Measurements from ENCODE around the gene TTC16. TPM values are rescaled to one million over a fixed set of nuclear protein-coding genes. Genes with fewer than 3 reads are reported as not detected.

TTC16 gene
- total and polyA plus RNA-seq, 2 donors (not counting 3 experiments of a cell fraction or from before 2014, with no cell fraction given), result not detected

DNA sequence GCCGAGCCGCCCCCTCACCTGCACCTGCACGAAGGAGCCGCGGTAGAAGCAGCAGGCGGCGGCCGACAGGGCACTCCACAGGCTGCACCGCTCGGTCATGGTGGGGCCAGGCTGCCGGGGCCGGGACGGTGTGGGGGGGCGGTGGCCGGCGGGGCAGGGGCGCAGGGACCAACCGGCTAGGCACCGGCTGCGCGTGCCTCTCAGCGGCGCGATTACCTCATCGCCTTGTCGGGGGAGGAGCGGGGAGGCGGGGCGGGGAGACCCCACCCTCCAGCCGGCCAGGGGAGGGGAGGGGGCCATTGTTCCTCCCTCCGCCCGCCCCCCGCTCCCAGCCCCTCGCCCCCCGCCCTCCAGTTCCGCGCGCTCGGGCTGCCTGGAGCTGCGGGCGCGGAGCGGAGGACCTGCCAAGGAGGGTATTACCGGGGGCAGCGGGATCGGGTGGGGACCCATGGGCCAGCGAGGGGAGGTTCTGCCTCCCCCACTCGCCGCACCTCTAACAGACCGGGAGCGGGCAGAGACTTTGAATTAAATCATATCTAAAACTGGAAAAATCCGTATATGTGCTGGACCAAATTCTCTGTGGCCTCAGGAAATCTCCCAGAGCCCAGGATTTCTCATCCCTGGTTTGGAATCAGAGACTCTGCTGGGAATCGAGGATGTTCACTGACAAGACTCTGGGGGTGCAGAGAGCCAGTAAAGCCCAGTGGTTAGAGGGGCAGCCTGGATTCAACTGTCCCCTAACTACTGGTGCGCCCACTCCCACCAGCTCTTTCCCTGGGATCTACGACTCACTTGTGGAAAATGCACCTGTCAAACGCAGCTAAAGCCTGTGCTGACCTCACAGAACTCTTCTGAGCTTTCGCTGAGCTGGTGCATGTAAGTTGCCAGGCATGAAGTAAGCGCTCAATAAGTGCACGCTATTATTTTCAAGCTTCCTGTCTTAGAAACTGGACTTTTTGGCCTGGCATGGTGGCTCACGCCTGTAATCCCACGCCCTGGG is 39.5 kb downstream of the TTC16 start:
- CTCF ChIA-PET, result interaction anchor here (0.7 to 2.6 kb wide), 7 partner anchors 12 to 252 kb away, joined by 3 to 16 read pairs (median 4); partner anchors contain the start of genes CDK9 and TOR2A

More for the DNA sequence above, 39.5 kb downstream of the TTC16 start:
- intact Hi-C loops (cut with micrococcal nuclease), result loop anchor here (2.0 kb wide), 1 partner anchor 15 kb away; no protein-coding TSS in a partner anchor
- Histone ChIP-seq H3K79me2 (ENCODE audit: control insufficient read depth, insufficient read depth, low read length) (peaks cover 44% of the 10 kb centered on the region), H4K20me1 (replicated peaks; ENCODE audit: control insufficient read depth, extremely low read depth, insufficient read depth, low read length) (peaks cover 3% of the 10 kb centered on the region), H3K36me3 (ENCODE audit: control insufficient read depth in 2 of 2, extremely low read depth in 1 of 2, insufficient read depth in 2 of 2, low read length in 2 of 2) (peaks cover 8 to 34% of the 10 kb centered on the region in 2 experiments), H3K4me1 (ENCODE audit: control insufficient read depth, extremely low read depth, insufficient read depth, low read length) (peaks cover 12% of the 10 kb centered on the region), H3K27ac (ENCODE audit: insufficient read depth, low read depth, low read length) (peak overlapping the region; percentile 29), H3K27me3 (ENCODE audit: control insufficient read depth in 2 of 2, insufficient read depth in 2 of 2, low read length in 2 of 2) (no peaks in the 10 kb centered on the region), H3K4me3 (replicated peaks in 1 of 3; ENCODE audit: insufficient read depth in 1 of 3, low read depth in 1 of 3, low read length in 3 of 3) (no peak overlapping the region), H2AFZ (ENCODE audit: low read depth, low read length) (no peak overlapping the region), H3K9ac (replicated peaks; ENCODE audit: extremely low read depth, insufficient read depth, low read length) (peak overlapping the region; percentile 13), H3K9me3 (replicated peaks; ENCODE audit: control insufficient read depth, insufficient read depth, low read length) (no peaks in the 10 kb centered on the region), H3K4me2 (ENCODE audit: insufficient read depth, low read length) (peak overlapping the region; percentile 45), H3K9me1 (replicated peaks; ENCODE audit: control insufficient read depth, extremely low read depth, insufficient read depth, low read length) (no peaks in the 10 kb centered on the region)
- dilution Hi-C loops (cut with MboI; ENCODE audit: extremely low pct_ligation_motif_present, low sequenced_read_pairs), result no loop called here
- FAIRE-seq (peak; percentile 8), DNase-seq (ENCODE audit: low read depth, low spot score) (peak; percentile 42)
- no TSS peak for BruUV-seq (replicated peaks)
- TF ChIP-seq FOS (IDR thresholded peaks at IDR 0.05; ENCODE audit: borderline replicate concordance, insufficient read depth, low read length), result no peak
- TF ChIP-seq, protein P1, sequence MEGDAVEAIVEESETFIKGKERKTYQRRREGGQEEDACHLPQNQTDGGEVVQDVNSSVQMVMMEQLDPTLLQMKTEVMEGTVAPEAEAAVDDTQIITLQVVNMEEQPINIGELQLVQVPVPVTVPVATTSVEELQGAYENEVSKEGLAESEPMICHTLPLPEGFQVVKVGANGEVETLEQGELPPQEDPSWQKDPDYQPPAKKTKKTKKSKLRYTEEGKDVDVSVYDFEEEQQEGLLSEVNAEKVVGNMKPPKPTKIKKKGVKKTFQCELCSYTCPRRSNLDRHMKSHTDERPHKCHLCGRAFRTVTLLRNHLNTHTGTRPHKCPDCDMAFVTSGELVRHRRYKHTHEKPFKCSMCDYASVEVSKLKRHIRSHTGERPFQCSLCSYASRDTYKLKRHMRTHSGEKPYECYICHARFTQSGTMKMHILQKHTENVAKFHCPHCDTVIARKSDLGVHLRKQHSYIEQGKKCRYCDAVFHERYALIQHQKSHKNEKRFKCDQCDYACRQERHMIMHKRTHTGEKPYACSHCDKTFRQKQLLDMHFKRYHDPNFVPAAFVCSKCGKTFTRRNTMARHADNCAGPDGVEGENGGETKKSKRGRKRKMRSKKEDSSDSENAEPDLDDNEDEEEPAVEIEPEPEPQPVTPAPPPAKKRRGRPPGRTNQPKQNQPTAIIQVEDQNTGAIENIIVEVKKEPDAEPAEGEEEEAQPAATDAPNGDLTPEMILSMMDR (IDR thresholded peaks at IDR 0.05; ENCODE audit: extremely low read depth in 1 of 2, insufficient read depth in 1 of 2, low read depth in 1 of 2, low read length in 2 of 2), result no peak
- no peak for TF ChIP-seq JUN (IDR thresholded peaks at IDR 0.05; ENCODE audit: borderline replicate concordance, insufficient read depth, insufficient read length, low read depth)
- TF ChIP-seq EZH2 (IDR thresholded peaks at IDR 0.05; ENCODE audit: borderline replicate concordance, low read depth, low read length, severe bottlenecking), result no peak
- TF ChIP-seq MYC (IDR thresholded peaks at IDR 0.05; ENCODE audit: low read depth, low read length), result no peak
- no peak for TF ChIP-seq POLR2A (IDR thresholded peaks at IDR 0.05; ENCODE audit: low read depth, low read length)
- no peak for TF ChIP-seq POLR2AphosphoS5 (IDR thresholded peaks at IDR 0.05; ENCODE audit: insufficient read depth, low read depth, low read length)
- TF ChIP-seq GATA2 (IDR thresholded peaks at IDR 0.05; ENCODE audit: insufficient read depth, insufficient read length, low read depth, low read length), result no peak
- TF ChIP-seq, protein P2, sequence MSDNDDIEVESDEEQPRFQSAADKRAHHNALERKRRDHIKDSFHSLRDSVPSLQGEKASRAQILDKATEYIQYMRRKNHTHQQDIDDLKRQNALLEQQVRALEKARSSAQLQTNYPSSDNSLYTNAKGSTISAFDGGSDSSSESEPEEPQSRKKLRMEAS (IDR thresholded peaks at IDR 0.05; ENCODE audit: insufficient read depth, insufficient read length), result no peak
- POLR2A ChIA-PET, result interaction anchor here (1.1 to 1.6 kb wide), 2 partner anchors 15 to 16 kb away, joined by 5 read pairs; no protein-coding TSS in a partner anchor
